Measurements from ENCODE around the gene TMEM273. TPM values are rescaled to one million over a fixed set of nuclear protein-coding genes. Genes with fewer than 3 reads are reported as not detected.

The TMEM273 gene
- total and polyA plus RNA-seq, 10 of the 15 experiments (the other 5 are each of a cell fraction or from before 2014, with no cell fraction given) = 10.3 to 46.3 (median 26.4) TPM

DNA sequence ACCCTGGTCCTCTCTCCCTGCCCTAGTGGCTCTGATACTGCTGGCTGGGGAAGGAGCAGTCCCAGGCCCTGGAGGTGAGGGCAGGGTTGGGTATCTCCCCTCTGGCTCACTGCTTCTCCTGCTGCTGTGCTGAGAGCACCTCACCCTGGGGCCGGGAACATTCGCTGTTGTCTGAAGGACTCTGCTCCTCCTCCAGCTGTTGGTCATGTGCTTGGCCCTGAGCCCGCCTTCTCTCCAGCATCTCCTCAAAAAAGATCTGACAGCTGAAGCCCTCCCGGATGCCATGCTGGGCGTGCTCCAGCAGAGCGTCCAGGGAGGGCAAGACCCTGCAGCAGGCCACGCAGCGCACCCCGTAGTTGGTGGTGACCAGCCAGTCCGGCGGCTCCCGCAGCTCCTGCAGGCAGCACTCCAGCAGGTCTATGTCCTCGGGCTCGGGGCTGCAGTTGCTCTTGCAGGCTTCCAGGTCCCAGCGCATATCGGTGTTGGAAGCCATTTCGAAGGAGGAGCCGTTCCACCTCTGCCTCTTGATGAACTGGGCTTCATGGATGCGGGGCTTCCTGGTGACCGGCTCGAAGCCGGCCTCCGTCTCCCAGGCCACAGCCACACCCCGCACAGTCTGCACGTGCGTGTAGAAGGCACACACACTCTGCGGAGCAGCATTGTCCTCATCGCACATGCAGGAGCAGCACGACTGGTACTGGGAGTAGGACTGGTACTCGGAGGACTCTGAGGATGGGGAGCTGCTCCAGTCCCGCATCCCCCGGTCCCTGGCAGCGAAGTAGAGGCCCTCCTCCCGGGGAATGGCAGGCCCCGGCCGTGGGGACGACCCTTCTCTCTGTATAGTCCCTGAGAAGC is 56.5 kb downstream of the TMEM273 start:
- SMC1A ChIA-PET (ENCODE audit: uncharacterized antibody, unreplicated experiment) = no interaction called here
- WGBS (ENCODE audit: insufficient coverage, insufficient replicate concordance, low lambda C conversion rate, missing lambda C conversion rate) = 57% methylated on average over 37 of the region's 37 CpGs
- H4K20me1 ChIP-seq (ENCODE audit: control insufficient read depth, insufficient read depth) = no peaks in the 10 kb centered on the region
- RAD21 ChIA-PET (ENCODE audit: unreplicated experiment) = no interaction called here
- intact Hi-C loops (cut with micrococcal nuclease; ENCODE audit: unreplicated experiment) (no loop called here), in situ Hi-C loops (cut with MboI) (no loop called here)
- POLR2A ChIA-PET = no interaction called here
- H3K27ac ChIP-seq (ENCODE audit: control insufficient read depth, insufficient read depth) = no peak overlapping the region
- BruUV-seq (replicated peaks) = no TSS peak
- TF ChIP-seq PAX5 (IDR thresholded peaks at IDR 0.05; ENCODE audit: borderline replicate concordance, low read depth, low read length) (no peak), RBBP5 (conservative IDR thresholded peaks at IDR 0.05) (no peak), HDAC6 (IDR thresholded peaks at IDR 0.05; ENCODE audit: unreplicated experiment) (no peak), POLR2AphosphoS5 (IDR thresholded peaks at IDR 0.05; ENCODE audit: low read length) (no peak), BACH1 (IDR thresholded peaks at IDR 0.05; ENCODE audit: borderline replicate concordance) (no peak), CHD4 (IDR thresholded peaks at IDR 0.05) (no peak), MEF2A (IDR thresholded peaks at IDR 0.05; ENCODE audit: insufficient read depth, low read depth, low read length) (no peak), NKRF (conservative IDR thresholded peaks at IDR 0.05) (no peak), SMARCA5 (IDR thresholded peaks at IDR 0.05) (no peak), TARDBP (IDR thresholded peaks at IDR 0.05; ENCODE audit: borderline replicate concordance) (no peak)
- TF ChIP-seq, protein P1, sequence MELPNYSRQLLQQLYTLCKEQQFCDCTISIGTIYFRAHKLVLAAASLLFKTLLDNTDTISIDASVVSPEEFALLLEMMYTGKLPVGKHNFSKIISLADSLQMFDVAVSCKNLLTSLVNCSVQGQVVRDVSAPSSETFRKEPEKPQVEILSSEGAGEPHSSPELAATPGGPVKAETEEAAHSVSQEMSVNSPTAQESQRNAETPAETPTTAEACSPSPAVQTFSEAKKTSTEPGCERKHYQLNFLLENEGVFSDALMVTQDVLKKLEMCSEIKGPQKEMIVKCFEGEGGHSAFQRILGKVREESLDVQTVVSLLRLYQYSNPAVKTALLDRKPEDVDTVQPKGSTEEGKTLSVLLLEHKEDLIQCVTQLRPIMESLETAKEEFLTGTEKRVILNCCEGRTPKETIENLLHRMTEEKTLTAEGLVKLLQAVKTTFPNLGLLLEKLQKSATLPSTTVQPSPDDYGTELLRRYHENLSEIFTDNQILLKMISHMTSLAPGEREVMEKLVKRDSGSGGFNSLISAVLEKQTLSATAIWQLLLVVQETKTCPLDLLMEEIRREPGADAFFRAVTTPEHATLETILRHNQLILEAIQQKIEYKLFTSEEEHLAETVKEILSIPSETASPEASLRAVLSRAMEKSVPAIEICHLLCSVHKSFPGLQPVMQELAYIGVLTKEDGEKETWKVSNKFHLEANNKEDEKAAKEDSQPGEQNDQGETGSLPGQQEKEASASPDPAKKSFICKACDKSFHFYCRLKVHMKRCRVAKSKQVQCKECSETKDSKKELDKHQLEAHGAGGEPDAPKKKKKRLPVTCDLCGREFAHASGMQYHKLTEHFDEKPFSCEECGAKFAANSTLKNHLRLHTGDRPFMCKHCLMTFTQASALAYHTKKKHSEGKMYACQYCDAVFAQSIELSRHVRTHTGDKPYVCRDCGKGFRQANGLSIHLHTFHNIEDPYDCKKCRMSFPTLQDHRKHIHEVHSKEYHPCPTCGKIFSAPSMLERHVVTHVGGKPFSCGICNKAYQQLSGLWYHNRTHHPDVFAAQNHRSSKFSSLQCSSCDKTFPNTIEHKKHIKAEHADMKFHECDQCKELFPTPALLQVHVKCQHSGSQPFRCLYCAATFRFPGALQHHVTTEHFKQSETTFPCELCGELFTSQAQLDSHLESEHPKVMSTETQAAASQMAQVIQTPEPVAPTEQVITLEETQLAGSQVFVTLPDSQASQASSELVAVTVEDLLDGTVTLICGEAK (IDR thresholded peaks at IDR 0.05; ENCODE audit: borderline replicate concordance) = no peak
- ATAC-seq = no peak
- H3K4me3 ChIP-seq = no peak overlapping the region
- CTCF ChIA-PET = interaction anchor here (0.9 to 1.2 kb wide), 2 partner anchors 9 to 42 kb away, joined by 3 to 4 read pairs; no protein-coding TSS in a partner anchor
- H3K36me3 ChIP-seq (ENCODE audit: control insufficient read depth in 2 of 2, insufficient read depth in 2 of 2, low read length in 1 of 2) = no peaks in the 10 kb centered on the region
- DNase-seq (ENCODE audit: low read depth, low spot score) = no peak
- no peak overlapping the region for H3K9ac ChIP-seq (ENCODE audit: control insufficient read depth, insufficient read depth, low read length)
- FAIRE-seq = no peak
- no peak overlapping the region for H2AFZ ChIP-seq (ENCODE audit: control insufficient read depth, low read depth, low read length)
- H3K4me2 ChIP-seq (ENCODE audit: control insufficient read depth, insufficient read depth) = no peak overlapping the region
- H3K79me2 ChIP-seq (ENCODE audit: control insufficient read depth, insufficient read depth, low read length) = no peaks in the 10 kb centered on the region
- H3K4me1 ChIP-seq (ENCODE audit: control insufficient read depth, insufficient read depth, low read length) = no peaks in the 10 kb centered on the region
- H3K27me3 ChIP-seq (replicated peaks in 1 of 2; ENCODE audit: control insufficient read depth in 2 of 2, insufficient read depth in 2 of 2, low read length in 1 of 2) = no peaks in the 10 kb centered on the region
- H3K9me3 ChIP-seq (replicated peaks; ENCODE audit: control insufficient read depth, insufficient read depth, low read length) = no peaks in the 10 kb centered on the region

Data from GM12878 (cell line).